Measurements from ENCODE around the gene MED14. TPM values are rescaled to one million over a fixed set of nuclear protein-coding genes. Genes with fewer than 3 reads are reported as not detected.

MED14 gene
- 18.1 to 29.7 TPM (median 20.5 TPM) in 5 replicates for total RNA-seq (2022; extraction: Qiagen RNA extraction; ENCODE audit: low read depth)

DNA sequence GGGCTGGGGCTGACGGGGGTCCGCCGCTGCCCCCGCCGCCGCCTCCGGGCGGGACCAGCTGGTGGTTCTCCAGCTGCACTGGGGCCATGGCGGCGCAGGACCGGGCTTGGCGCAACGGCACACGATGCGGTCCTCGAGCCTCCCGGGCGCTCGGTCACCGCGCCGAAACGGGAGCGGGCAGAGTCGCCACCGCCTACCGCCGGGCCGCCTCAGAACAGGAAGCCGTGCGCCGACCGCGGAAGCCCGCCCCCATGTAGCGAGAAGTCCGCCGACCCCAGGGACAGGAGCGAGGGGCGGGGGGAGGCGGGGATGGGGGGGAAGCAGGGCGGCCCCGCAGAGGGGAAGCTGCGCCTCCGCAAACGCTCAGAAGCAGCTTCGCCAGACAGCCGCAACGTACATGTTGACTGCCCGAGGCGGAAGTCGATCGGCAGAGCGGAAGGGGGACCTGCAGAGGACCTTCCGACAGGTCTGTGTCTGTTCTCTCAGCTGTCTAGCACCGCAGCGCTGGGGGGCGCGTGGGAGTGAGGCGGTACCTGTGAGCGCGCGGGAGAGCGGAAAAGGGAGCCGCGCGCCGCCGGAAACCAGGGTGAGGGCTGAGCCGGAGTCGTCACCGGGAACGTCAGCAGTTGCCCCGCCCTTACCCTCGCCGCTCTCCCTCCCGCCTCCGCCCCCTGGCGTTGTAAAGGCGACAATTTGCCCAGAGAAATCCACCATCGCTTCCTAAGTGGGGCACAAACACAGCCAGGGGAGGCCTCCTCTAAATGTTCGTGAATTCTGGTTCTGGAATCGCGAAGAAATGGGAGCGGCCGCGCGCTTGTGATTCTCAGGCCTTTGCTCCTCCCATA lies at the start of gene MED14:
TSS of gene MED14 (minus strand) at position 218 of the 845 bp plus-strand sequence. CDS start at position 88, 130 bp downstream.

GRCh38 chrX:40647307-40648197 lies 87.8 kb downstream of the MED14 start, which contains the start of gene CXorf38:
TSS of gene CXorf38 (minus strand) at chrX:40647561. CDS start at chrX:40647520, 41 bp downstream.

DNA sequence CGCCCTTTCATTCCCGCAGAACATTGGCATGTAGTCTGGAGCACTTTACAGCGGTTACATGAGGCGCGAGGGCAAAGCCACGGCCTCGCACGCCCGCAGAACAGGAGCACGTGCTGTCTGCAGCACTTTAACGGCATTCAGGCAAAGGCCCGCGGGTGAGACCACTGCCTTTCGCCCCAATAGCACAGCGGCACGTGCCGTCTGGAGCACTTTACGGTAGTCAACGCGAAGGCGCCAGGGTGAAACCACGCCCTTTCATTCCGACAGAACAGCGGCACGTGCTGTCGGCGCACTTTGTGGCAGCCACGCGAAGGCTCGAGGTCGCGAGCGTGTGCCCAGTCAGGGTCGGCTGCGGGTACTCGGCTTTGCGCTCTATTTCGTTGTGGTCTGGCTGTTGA lies 112.2 kb downstream of the MED14 start, which contains the start of gene MPC1L:
TSS of gene MPC1L (plus strand) at position 290 of the 398 bp plus-strand sequence. CDS start 138 bp downstream, outside the sequence.

Other genes with a start within 250 kb of the MED14 start
- gene ATP6AP2, start 154.6 kb downstream of the MED14 start, total RNA-seq (2022; extraction: Qiagen RNA extraction; ENCODE audit: low read depth): 126 to 159 TPM (median 148 TPM) in 5 replicates
- not detected in 5 replicates for gene MPC1L, start 112.1 kb downstream of the MED14 start, total RNA-seq (2022; extraction: Qiagen RNA extraction; ENCODE audit: low read depth)
- 8.3 to 12.2 TPM (median 10.8 TPM) in 5 replicates for gene CXorf38, start 88.0 kb downstream of the MED14 start, total RNA-seq (2022; extraction: Qiagen RNA extraction; ENCODE audit: low read depth)

Measured in A549 treated with ZK216348 at 1 μM for 4 hours (cell line).